ENCODE data around the gene FGFR3.

FGFR3 gene

GRCh38 chr4:1792832-1793495 is at the start of gene FGFR3:
Gene FGFR3, plus strand, starts transcription at chr4:1793293. Its CDS starts 642 bp downstream, at chr4:1793935.
- peak; percentile 57 for DNase-seq

GRCh38 chr4:1743551-1743950 is 49.5 kb upstream of the FGFR3 start:
- DNase-seq: no peak

- DNase-seq: no peak
Measured at GRCh38 chr4:1743975-1744374, 49.1 kb upstream of the FGFR3 start.

GRCh38 chr4:1744552-1744951 is 48.5 kb upstream of the FGFR3 start:
- no peak for DNase-seq

- DNase-seq: no peak
Measured at GRCh38 chr4:1745165-1745564, 47.9 kb upstream of the FGFR3 start.

GRCh38 chr4:1745697-1746096 is 47.4 kb upstream of the FGFR3 start:
- DNase-seq: no peak

GRCh38 chr4:1746265-1746691 is 46.8 kb upstream of the FGFR3 start:
- peak; percentile 89 for DNase-seq

GRCh38 chr4:1746919-1747602 is 46.0 kb upstream of the FGFR3 start:
- DNase-seq: no peak

- DNase-seq: no peak
Measured at GRCh38 chr4:1747603-1747967, 45.5 kb upstream of the FGFR3 start.

- DNase-seq: peak; percentile 91
Measured at GRCh38 chr4:1748465-1748995, 44.6 kb upstream of the FGFR3 start.

- DNase-seq: no peak
Measured at GRCh38 chr4:1749370-1749769, 43.7 kb upstream of the FGFR3 start.

GRCh38 chr4:1749826-1750225 is 43.3 kb upstream of the FGFR3 start:
- no peak for DNase-seq

- DNase-seq: no peak
Measured at GRCh38 chr4:1750381-1751154, 42.5 kb upstream of the FGFR3 start.

GRCh38 chr4:1751155-1751918 is 41.8 kb upstream of the FGFR3 start:
- no peak for DNase-seq

- DNase-seq: no peak
Measured at GRCh38 chr4:1751919-1752283, 41.2 kb upstream of the FGFR3 start.

- peak; percentile 63 for DNase-seq
Measured at GRCh38 chr4:1752284-1753041, 40.6 kb upstream of the FGFR3 start.

- DNase-seq: no peak
Measured at GRCh38 chr4:1753294-1753696, 39.8 kb upstream of the FGFR3 start.

GRCh38 chr4:1753697-1754311 is 39.3 kb upstream of the FGFR3 start:
- no peak for DNase-seq

GRCh38 chr4:1754336-1754735 is 38.8 kb upstream of the FGFR3 start:
- DNase-seq: no peak

- no peak for DNase-seq
Measured at GRCh38 chr4:1755297-1755696, 37.8 kb upstream of the FGFR3 start.

GRCh38 chr4:1756079-1756478 is 37.0 kb upstream of the FGFR3 start:
- no peak for DNase-seq

All from stimulated activated CD4-positive, alpha-beta T cell treated with anti-CD3 and anti-CD28 coated beads, Interleukin-15, amount 100 ng/mL, for 24 hours (primary cell).